ENCODE data around the gene USP40. TPM values are rescaled to one million over a fixed set of nuclear protein-coding genes. Genes with fewer than 3 reads are reported as not detected.

Gene USP40
- total and polyA plus RNA-seq, 9 of the 15 experiments (the other 6 are each of a cell fraction or from before 2014, with no cell fraction given): 5.5 to 15.0 (median 9.3) TPM

DNA sequence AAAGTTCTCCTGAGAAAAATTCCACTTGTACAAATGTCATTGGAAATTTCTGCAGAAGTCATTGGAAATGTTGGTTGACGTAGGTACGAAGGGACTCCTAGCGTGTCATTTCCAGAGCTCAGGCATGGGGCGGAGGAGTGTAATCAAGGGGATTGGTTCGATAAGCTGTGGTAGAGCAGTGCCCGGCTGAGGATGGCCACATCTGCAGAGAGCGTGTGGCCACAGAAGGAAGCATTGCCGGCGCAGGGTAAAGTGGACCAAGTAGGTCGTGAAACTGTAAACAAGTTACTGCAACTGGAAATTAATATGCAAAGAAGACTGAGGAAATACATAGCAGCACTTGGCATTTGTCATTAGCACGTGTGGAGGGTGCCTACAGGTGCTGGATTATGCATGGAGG is 110.5 kb downstream of the USP40 start:
- Histone ChIP-seq H3K27me3 (ENCODE audit: control insufficient read depth in 2 of 2, insufficient read depth in 2 of 2, low read length in 2 of 2) (no peaks in the 10 kb centered on the region), H3K9me1 (ENCODE audit: control insufficient read depth, insufficient read depth, low read length) (no peaks in the 10 kb centered on the region), H3K4me2 (ENCODE audit: insufficient read depth, low read length) (no peak overlapping the region), H3K4me3 (no peak overlapping the region), H3K79me2 (ENCODE audit: control insufficient read depth, insufficient read depth, low read length) (no peaks in the 10 kb centered on the region), H4K20me1 (replicated peaks; ENCODE audit: control insufficient read depth, insufficient read depth, low read length) (no peaks in the 10 kb centered on the region), H3K27ac (ENCODE audit: extremely low read depth, low read depth, low read length) (no peak overlapping the region), H2AFZ (ENCODE audit: low read depth, low read length) (no peak overlapping the region), H3K4me1 (replicated peaks in 1 of 2; ENCODE audit: control insufficient read depth in 2 of 2, insufficient read depth in 2 of 2, low read length in 2 of 2) (peaks cover 7 to 8% of the 10 kb centered on the region in 2 experiments; a peak in 4 of 5 replicates), H3K9me3 (replicated peaks; ENCODE audit: control insufficient read depth, insufficient read depth, low read depth, low read length) (no peaks in the 10 kb centered on the region), H3K9ac (ENCODE audit: insufficient read depth in 1 of 2, low read depth in 2 of 2, low read length in 2 of 2) (no peak overlapping the region), H3K36me3 (ENCODE audit: control insufficient read depth, insufficient read depth, low read length) (peaks cover 51% of the 10 kb centered on the region; the same call in 2 of the 3 replicates)
- no TSS peak for BruUV-seq (replicated peaks)
- ChIA-PET POLR2A (interaction anchor here (0.5 kb wide), 1 partner anchor 473 kb away, joined by 3 read pairs; no protein-coding TSS in a partner anchor), CTCF (ENCODE audit: low intra/inter-chr PET ratio) (no interaction called here)
- FAIRE-seq (no peak), DNase-seq (ENCODE audit: extremely low read depth in 1 of 4, low spot score in 3 of 4) (no peak), ATAC-seq (no peak)
- WGBS (ENCODE audit: insufficient coverage, low coverage, missing lambda C conversion rate): 87% methylated on average over 11 of the region's 11 CpGs
- intact Hi-C loops (cut with micrococcal nuclease) (no loop called here), in situ Hi-C loops (cut with MboI) (no loop called here)
- TF ChIP-seq, protein P1, sequence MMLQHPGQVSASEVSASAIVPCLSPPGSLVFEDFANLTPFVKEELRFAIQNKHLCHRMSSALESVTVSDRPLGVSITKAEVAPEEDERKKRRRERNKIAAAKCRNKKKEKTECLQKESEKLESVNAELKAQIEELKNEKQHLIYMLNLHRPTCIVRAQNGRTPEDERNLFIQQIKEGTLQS (IDR thresholded peaks at IDR 0.05): no peak
- TF ChIP-seq, protein P1 (CRISPR knock-in tag; conservative IDR thresholded peaks at IDR 0.05): no peak
- TF ChIP-seq, protein P2, sequence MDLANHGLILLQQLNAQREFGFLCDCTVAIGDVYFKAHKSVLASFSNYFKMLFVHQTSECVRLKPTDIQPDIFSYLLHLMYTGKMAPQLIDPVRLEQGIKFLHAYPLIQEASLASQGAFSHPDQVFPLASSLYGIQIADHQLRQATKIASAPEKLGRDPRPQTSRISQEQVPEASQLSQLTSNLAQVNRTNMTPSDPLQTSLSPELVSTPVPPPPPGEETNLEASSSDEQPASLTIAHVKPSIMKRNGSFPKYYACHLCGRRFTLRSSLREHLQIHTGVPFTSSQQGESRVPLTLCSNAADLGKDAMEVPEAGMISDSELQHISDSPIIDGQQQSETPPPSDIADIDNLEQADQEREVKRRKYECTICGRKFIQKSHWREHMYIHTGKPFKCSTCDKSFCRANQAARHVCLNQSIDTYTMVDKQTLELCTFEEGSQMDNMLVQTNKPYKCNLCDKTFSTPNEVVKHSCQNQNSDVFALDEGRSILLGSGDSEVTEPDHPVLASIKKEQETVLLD (IDR thresholded peaks at IDR 0.05): no peak
- TF ChIP-seq RBM17 (IDR thresholded peaks at IDR 0.05; ENCODE audit: borderline replicate concordance, low read depth, low read length) (no peak), HDGF (IDR thresholded peaks at IDR 0.05) (no peak), TBL1XR1 (IDR thresholded peaks at IDR 0.05; ENCODE audit: low read length in 2 of 2) (no peak), ERF (CRISPR knock-in tag; IDR thresholded peaks at IDR 0.05) (no peak), ZNF445 (CRISPR knock-in tag; IDR thresholded peaks at IDR 0.05; ENCODE audit: low read depth) (no peak), SAFB (IDR thresholded peaks at IDR 0.05; ENCODE audit: borderline replicate concordance, low read depth, low read length) (no peak), ZNF79 (CRISPR knock-in tag; IDR thresholded peaks at IDR 0.05; ENCODE audit: low read depth) (no peak)
- TF ChIP-seq, protein P3, sequence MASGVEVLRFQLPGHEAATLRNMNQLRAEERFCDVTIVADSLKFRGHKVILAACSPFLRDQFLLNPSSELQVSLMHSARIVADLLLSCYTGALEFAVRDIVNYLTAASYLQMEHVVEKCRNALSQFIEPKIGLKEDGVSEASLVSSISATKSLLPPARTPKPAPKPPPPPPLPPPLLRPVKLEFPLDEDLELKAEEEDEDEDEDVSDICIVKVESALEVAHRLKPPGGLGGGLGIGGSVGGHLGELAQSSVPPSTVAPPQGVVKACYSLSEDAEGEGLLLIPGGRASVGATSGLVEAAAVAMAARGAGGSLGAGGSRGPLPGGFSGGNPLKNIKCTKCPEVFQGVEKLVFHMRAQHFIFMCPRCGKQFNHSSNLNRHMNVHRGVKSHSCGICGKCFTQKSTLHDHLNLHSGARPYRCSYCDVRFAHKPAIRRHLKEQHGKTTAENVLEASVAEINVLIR (CRISPR knock-in tag; IDR thresholded peaks at IDR 0.05): no peak
- TF ChIP-seq, protein P4, sequence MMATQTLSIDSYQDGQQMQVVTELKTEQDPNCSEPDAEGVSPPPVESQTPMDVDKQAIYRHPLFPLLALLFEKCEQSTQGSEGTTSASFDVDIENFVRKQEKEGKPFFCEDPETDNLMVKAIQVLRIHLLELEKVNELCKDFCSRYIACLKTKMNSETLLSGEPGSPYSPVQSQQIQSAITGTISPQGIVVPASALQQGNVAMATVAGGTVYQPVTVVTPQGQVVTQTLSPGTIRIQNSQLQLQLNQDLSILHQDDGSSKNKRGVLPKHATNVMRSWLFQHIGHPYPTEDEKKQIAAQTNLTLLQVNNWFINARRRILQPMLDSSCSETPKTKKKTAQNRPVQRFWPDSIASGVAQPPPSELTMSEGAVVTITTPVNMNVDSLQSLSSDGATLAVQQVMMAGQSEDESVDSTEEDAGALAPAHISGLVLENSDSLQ (IDR thresholded peaks at IDR 0.05): no peak
